Activated T-helper 1 cell treated with anti-CD3 and anti-CD28 coated beads, Interleukin-12 subunit alpha, Interleukin-12 subunit beta, Interleukin-2, Interleukin-4 antibody, amounts not matched to agents 30 ng/mL and 10 ng/mL and 1 ng/mL, durations not matched to agents 14 hours and 24 hours and 36 hours (primary cell): ENCODE measurements around the gene NPDC1. TPM values are rescaled to one million over a fixed set of nuclear protein-coding genes. Genes with fewer than 3 reads are reported as not detected.

ENCODE experiments used
- DNase-seq: peaks from one replicate; pipeline ENCODE4 v3.0.0; 2021; ENCODE audit warnings: low spot score
- H3K27ac Mint-ChIP-seq: one replicate; pipeline ENCODE4 v1.8.0; 2021; ENCODE audit warnings: mild to moderate bottlenecking, mixed read lengths
- H3K27me3 Mint-ChIP-seq: one replicate; pipeline ENCODE4 v1.8.0; 2022; ENCODE audit warnings: mild to moderate bottlenecking, moderate library complexity, mixed read lengths; ENCODE audit not compliant: insufficient read depth
- H3K36me3 Mint-ChIP-seq: one replicate; pipeline ENCODE4 v1.8.0; 2021; ENCODE audit warnings: low read depth, mixed read lengths
- H3K4me1 Mint-ChIP-seq: one replicate; pipeline ENCODE4 v1.8.0; 2021; ENCODE audit warnings: low read depth, mixed read lengths
- H3K4me3 Mint-ChIP-seq: one replicate; pipeline ENCODE4 v1.8.0; 2021; ENCODE audit warnings: mild to moderate bottlenecking, moderate library complexity, mixed read lengths
- H3K9me3 Mint-ChIP-seq: one replicate; pipeline ENCODE4 v1.8.0; 2021; ENCODE audit warnings: mixed read lengths
- intact Hi-C: fragments of 100-400 bp; cut with micrococcal nuclease; formaldehyde crosslinking; loops from one replicate; pipeline ENCODE4 v1.15.1; 2024
- total RNA-seq: library from RNA; stranded (reverse); gene quantifications from 2 replicates; pipeline ENCODE4 v1.2.3, GENCODE V29; 2022

The NPDC1 gene, protein sequence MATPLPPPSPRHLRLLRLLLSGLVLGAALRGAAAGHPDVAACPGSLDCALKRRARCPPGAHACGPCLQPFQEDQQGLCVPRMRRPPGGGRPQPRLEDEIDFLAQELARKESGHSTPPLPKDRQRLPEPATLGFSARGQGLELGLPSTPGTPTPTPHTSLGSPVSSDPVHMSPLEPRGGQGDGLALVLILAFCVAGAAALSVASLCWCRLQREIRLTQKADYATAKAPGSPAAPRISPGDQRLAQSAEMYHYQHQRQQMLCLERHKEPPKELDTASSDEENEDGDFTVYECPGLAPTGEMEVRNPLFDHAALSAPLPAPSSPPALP
- total RNA-seq = 78.2 and 80.1 TPM in 2 replicates

DNA sequence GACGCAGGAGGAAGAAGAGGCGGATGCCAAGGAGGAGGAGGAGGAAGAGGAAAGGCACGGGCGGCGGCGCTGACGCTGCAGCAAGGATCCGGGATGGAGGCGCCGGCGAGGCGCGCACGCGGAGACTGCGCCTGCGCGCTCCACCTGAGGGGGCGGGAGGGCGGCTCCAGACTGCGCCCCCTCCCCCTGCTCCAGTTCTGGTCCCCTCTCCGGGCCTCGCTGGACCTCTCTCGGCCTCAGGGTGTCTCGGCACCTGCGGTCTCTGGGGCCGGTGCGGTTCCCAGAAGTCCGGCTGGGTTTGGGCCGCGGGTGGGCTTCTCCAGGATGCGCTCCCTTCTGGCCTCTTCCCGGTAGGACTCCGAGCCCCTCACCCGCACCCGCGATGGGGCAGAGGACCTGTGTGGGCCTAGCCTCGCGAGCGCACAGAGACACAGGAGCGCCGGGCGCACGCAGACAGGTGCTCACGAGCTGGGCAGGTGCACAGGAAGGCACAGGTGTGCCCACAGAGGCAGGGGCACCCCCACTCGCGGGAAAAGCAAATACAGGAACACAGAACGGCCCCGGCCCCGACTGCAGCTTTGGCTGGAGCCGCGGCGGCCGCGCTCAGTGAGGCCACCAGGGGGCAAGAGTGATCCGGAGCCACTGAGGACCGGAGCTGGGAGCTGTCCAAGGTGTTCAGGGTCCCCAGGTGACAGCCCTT, at the start of gene NPDC1:
Gene NPDC1 (minus strand): TSS at position 90 of the 700 bp plus-strand sequence. CDS start 188 bp downstream, outside the sequence.
- Mint-ChIP-seq H3K4me1 (peaks cover 5% of the 10 kb centered on the region), H3K27me3 (peaks cover 29% of the 10 kb centered on the region), H3K36me3 (no peaks in the 10 kb centered on the region), H3K27ac (peak within 1 kb of the TSS; percentile 44), H3K9me3 (no peaks in the 10 kb centered on the region), H3K4me3 (peak within 1 kb of the TSS; percentile 77)
- DNase-seq = peak; percentile 81
- intact Hi-C loops = loop anchor here (1.0 to 5.0 kb wide), 5 partner anchors 17 to 199 kb away; partner anchors contain the start of genes PHPT1 and TUBB4B

DNA sequence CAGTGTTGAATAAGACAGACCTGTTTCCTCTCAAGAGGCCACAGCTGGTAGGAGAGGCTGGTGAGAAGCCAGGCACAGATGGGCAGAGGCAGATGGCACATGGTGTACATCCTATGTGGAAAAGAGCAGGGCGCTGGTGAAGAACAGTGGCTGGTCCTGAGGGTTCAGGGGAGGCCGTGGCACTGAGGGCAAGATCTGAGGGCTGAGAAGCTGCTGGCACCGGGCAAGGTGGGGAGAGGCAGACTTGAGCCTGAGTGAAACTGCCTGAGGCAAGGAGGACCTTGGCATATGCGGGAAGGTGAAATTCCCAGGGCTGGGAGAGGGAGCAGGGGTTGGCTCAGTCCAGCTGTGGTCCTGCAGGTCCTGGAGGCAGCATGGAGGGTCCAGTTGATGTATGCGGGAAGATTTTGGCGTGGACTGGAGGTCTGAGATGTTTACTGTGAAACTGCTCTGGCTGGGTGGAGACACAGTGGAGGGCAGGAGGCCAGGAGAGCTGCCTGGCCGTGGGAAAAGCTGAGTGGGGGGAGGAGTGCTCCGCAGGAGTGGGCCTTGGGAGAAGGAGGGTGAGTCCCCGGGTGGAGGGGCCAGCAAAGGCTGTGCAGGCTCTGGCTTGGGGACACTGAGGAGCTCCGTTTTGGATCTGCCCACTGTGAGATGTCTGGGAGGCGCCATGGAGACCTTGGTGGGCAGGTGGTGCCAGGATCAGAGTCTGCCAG, 43.4 kb upstream of the NPDC1 start:
- H3K9me3 Mint-ChIP-seq = no peaks in the 10 kb centered on the region

DNA sequence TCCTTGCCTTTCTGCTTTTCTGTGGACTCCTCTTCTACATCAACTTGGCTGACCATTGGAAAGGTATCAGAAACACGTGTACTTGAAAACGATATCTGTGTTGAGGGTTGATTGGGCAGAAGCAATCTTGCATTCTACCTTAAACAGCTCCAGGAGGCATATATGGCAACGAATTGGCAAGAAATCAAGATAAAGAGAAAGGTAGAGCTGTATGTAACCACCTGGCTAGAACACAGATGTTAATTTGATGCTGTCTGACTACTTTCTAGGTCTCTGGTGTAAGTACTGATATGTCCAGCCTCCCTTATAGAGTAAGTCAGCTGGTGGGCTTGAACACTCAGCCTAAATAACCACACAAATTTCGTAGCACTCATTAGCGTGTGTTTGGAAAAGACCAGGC, 42.1 kb upstream of the NPDC1 start:
- no peak for DNase-seq
- Mint-ChIP-seq H3K9me3 (no peaks in the 10 kb centered on the region), H3K4me3 (peak overlapping the region; percentile 88), H3K4me1 (peaks cover 37% of the 10 kb centered on the region), H3K36me3 (peaks cover 22% of the 10 kb centered on the region), H3K27me3 (no peaks in the 10 kb centered on the region), H3K27ac (peak overlapping the region; percentile 85)
- intact Hi-C loops = loop anchor here (5.0 kb wide), 2 partner anchors 186 to 201 kb away; partner anchors contain the start of gene TRAF2

More for the DNA sequence above, 43.4 kb upstream of the NPDC1 start:
- no peak for DNase-seq
- no peaks in the 10 kb centered on the region for H3K27me3 Mint-ChIP-seq
- H3K27ac Mint-ChIP-seq = no peak overlapping the region
- H3K4me1 Mint-ChIP-seq = peaks cover 33% of the 10 kb centered on the region
- no peak overlapping the region for H3K4me3 Mint-ChIP-seq
- intact Hi-C loops = loop anchor here (5.0 kb wide), 2 partner anchors 187 to 202 kb away; partner anchors contain the start of gene TRAF2
- peaks cover 24% of the 10 kb centered on the region for H3K36me3 Mint-ChIP-seq

DNA sequence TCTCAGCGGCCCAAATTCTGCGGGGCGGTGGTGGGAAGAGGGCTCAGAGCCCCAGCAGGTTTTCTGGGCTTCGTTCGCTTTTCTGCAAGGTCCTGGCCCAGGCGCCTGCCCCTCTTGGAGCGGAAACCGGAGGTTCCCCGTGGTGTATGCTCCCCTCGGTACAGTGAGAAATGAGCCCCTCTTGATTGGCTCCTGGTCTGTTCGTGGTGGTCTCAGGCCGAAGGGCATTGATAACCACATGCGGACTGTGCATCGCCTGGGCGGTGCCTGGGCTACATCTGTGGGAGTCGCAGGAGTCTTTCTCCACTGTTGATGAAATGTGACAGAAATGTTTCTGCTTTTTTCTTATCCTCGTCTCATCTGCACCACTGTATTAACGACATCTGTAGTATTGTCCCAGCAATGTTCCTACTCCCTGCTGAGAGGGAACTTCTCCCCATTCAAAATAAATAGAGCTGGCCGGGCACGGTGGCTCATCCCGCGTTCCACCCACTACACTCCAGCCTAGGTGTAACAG, 41.5 kb upstream of the NPDC1 start:
- intact Hi-C loops = loop anchor here (1.0 to 5.0 kb wide), 10 partner anchors 8 to 725 kb away; partner anchors contain the start of genes DNLZ, DPP7, SEC16A and TMEM141
- Mint-ChIP-seq H3K4me1 (peaks cover 33% of the 10 kb centered on the region), H3K27me3 (no peaks in the 10 kb centered on the region), H3K36me3 (peaks cover 19% of the 10 kb centered on the region), H3K9me3 (no peaks in the 10 kb centered on the region), H3K4me3 (peak overlapping the region; percentile 88), H3K27ac (peak overlapping the region; percentile 85)
- no peak for DNase-seq

DNA sequence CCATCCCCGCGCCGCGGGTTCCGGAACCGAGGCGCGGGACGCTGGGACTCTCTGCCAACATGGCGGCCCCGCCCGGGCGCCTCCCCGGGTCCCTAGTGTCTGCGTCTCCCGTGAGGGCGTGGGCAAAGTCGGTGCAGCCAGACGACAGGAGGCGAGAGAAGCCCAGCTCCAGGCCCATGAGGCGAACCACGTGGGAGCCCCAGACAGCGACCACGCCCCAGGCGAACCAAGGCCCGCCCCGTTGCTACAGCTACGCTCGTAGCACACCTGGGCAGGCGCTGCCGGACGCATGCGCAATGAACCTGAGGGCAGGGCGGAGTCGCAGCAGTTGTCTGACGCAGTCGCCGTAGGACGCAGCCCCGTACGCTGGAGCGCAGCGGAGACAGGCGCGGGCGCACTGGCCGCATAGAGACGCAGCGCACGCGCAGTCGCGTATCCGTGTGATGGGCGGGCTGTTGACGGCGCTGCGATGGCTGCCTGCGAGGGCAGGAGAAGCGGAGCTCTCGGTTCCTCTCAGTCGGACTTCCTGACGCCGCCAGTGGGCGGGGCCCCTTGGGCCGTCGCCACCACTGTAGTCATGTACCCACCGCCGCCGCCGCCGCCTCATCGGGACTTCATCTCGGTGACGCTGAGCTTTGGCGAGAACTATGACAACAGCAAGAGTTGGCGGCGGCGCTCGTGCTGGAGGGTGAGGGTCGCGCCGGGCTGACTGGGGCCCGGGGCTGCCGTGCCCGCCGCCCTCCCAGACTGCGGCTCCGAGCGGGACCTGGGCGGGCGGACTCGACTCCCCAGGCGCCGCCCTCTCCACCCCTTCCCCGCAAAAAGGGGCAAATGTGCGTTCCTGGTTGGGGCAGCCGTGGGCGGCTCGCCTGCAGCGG, 40.8 kb upstream of the NPDC1 start, which contains the start of gene MAN1B1:
Gene MAN1B1 (plus strand): TSS at position 455 of the 878 bp plus-strand sequence. CDS start 15 bp downstream, at position 470.
- Mint-ChIP-seq H3K27ac (peak within 1 kb of the TSS; percentile 94), H3K4me1 (peaks cover 33% of the 10 kb centered on the region), H3K36me3 (peaks cover 14% of the 10 kb centered on the region), H3K27me3 (no peaks in the 10 kb centered on the region), H3K4me3 (peak within 1 kb of the TSS; percentile 88), H3K9me3 (no peaks in the 10 kb centered on the region)
- intact Hi-C loops = loop anchor here (1.0 to 5.0 kb wide), 13 partner anchors 9 to 724 kb away; partner anchors contain the start of genes DNLZ, DPP7, MRPL41 and SAPCD2
- DNase-seq = peak; percentile 100

DNA sequence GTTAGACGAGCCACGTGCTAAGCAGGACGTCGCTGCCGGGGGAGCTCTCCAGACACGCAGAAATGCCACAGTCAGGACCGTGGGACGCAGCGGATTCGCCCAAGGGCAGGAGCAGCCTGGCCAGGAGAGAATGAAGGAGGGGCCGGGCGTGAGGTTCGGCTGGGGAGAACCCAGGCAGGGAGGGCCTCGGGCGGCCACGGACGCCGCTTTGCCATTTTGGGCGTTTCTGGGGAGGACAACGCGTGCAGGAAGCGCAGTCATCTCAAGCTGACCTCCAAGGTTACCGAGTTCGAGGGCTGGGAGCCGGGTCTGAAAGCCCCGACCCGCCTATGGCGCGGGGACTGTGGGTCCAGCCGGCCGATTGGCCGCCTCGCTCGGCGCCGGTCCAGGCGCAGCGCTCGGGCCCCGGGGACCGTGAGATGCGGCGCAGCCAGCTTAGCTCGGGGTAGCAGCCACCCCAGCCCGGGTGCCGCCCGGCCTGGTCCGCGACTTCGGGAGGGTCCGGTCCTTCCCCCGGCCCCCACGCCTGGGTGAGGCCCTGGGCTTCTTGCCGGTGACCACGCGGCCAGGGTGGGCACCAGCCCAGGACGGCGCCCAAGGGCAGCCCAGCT, 40.0 kb upstream of the NPDC1 start:
- peaks cover 11% of the 10 kb centered on the region for H3K36me3 Mint-ChIP-seq
- H3K4me3 Mint-ChIP-seq = peak overlapping the region; percentile 88
- peaks cover 33% of the 10 kb centered on the region for H3K4me1 Mint-ChIP-seq
- peak overlapping the region; percentile 94 for H3K27ac Mint-ChIP-seq
- no peaks in the 10 kb centered on the region for H3K27me3 Mint-ChIP-seq
- H3K9me3 Mint-ChIP-seq = no peaks in the 10 kb centered on the region
- intact Hi-C loops = loop anchor here (1.0 to 5.0 kb wide), 9 partner anchors 9 to 723 kb away; partner anchors contain the start of genes DNLZ, MRPL41, SAPCD2 and SEC16A
- DNase-seq = peak; percentile 44

DNA sequence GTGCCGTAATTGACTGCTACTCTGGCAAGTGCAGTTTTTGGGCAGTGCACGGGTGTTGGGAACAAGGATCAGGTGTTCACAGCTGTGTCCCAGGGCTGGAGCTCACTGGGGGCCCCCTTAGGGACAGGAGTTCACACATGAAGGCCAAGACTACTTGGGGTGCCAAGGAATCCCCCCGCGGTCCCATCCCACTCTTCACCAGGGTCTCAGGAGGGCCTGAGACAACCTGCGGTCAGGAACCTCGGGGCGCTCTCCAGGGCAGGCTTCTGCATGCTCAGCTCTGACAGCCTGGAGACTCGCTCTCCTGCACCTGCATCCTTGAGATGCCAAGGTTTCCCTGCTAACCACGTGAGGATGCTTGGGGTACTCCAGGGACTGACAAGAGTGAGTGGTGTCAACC, 38.5 kb upstream of the NPDC1 start:
- Mint-ChIP-seq H3K27me3 (no peaks in the 10 kb centered on the region), H3K9me3 (no peaks in the 10 kb centered on the region), H3K4me3 (no peak overlapping the region), H3K4me1 (peaks cover 33% of the 10 kb centered on the region), H3K27ac (no peak overlapping the region), H3K36me3 (peaks cover 11% of the 10 kb centered on the region)
- no peak for DNase-seq
- intact Hi-C loops = no loop called here

DNA sequence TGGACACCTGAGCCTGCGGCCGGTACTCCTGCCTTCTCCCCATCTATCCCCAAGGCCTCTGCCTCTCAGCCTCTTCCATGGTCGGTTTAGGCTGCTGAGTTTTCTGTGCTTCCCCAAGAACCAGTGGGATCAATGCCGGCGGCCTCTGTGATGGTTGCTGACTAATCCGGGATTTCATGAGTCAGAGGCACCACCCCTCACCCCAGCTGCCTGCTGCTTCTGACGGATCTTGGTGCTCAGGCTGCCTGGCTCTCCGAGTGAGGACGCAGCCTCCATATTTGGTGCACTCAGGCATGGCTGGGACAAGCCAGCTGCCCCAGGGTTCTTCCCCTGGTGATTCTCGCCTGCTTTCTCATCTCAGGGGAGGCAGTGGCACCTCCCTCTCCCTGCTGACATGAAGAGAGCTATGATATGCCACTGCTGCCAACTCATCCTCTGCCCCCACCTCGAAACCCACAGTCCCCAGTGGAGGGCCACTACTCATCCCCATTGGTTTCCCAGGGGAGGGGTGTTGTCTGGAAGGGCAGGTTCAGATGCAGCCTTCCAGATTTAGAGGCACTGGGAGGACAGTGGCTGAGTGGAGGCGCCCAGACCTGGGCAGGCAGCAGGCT, 37.5 kb upstream of the NPDC1 start:
- peaks cover 3% of the 10 kb centered on the region for H3K36me3 Mint-ChIP-seq
- H3K4me3 Mint-ChIP-seq = no peak overlapping the region
- intact Hi-C loops = no loop called here
- no peaks in the 10 kb centered on the region for H3K27me3 Mint-ChIP-seq
- H3K27ac Mint-ChIP-seq = no peak overlapping the region
- no peaks in the 10 kb centered on the region for H3K9me3 Mint-ChIP-seq
- DNase-seq = no peak
- H3K4me1 Mint-ChIP-seq = peaks cover 26% of the 10 kb centered on the region

DNA sequence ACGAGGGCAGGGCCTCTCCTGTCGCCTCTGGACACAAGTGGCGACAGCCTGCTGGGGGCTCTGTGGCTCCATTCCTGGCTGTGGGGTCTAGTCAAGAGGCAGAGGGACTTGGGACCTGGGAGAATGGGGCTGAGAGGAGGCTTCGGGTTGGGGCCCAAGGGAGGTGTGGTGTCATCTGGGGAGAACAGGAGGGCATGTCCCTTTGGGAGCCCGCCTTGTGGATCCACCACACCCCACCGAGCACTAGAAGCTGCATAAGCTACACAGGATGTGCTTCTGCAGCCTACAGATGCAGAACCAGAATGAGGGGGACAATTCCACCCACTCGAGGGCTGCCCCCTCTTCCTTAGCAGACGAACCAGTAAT, 36.9 kb upstream of the NPDC1 start:
- peaks cover 20% of the 10 kb centered on the region for H3K4me1 Mint-ChIP-seq
- intact Hi-C loops = no loop called here
- H3K4me3 Mint-ChIP-seq = no peak overlapping the region
- no peaks in the 10 kb centered on the region for H3K9me3 Mint-ChIP-seq
- H3K27me3 Mint-ChIP-seq = no peaks in the 10 kb centered on the region
- no peak for DNase-seq
- H3K27ac Mint-ChIP-seq = no peak overlapping the region
- peaks cover 3% of the 10 kb centered on the region for H3K36me3 Mint-ChIP-seq

DNA sequence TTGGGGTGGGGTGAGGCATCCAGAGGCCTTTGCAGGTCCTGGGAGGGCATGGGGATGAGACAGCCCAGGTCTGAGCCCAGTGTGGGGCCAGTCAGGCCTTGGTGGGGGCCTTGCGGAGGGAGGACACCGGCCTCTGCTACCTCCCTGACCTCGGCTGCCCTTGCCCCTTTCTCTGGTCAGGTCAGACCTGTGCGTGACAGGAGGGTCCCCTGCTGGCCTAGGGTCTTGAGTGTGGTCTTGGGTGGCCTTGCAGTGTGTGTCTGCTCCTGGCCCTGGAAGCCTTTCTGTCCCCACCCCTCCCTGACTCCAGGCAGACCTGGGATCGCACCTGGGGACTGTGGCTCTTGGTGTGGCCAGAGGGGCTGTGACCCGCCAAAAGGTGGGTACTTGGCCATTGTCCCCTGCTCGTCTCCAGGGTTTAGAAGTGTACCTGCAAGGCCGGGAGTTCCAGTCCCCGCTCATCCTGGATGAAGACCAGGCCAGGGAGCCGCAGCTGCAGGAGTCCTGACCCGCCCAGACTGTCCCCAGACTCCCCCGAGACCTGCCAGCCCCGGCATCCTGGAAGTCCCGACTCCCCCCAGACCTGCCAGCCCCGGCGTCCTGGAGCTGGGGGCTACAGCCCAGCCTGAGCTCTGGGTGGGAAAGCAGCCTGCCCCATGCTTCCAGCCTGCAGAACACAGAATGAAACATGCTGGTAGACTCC, 36.4 kb upstream of the NPDC1 start:
- H3K9me3 Mint-ChIP-seq = no peaks in the 10 kb centered on the region
- DNase-seq = no peak
- no peak overlapping the region for H3K4me3 Mint-ChIP-seq
- intact Hi-C loops = no loop called here
- no peaks in the 10 kb centered on the region for H3K27me3 Mint-ChIP-seq
- H3K36me3 Mint-ChIP-seq = peaks cover 3% of the 10 kb centered on the region
- H3K4me1 Mint-ChIP-seq = peaks cover 15% of the 10 kb centered on the region
- H3K27ac Mint-ChIP-seq = no peak overlapping the region
